Liver (tissue), 9 donors: Measurements from ENCODE around the gene TNFRSF11A. TPM values are rescaled to one million over a fixed set of nuclear protein-coding genes. Genes with fewer than 3 reads are reported as not detected.

Experiments
- DNase-seq: peaks from one replicate; pipeline ENCODE4 v3.0.0-alpha.2; 2017; ENCODE audit warnings: low spot score
- H3K27ac ChIP-seq, 2 donors: one replicate each; pipeline ENCODE4 v1.7.0; 2013; ENCODE audit warnings: inconsistent platforms in 2 of 2, low read length in 2 of 2, control low read depth in 1 of 2, low read depth in 1 of 2, mild to moderate bottlenecking in 1 of 2
- H3K27me3 ChIP-seq, 4 donors: one replicate each; pipeline versions ENCODE4 v1.6.1 to v1.7.0; 2013; ENCODE audit warnings: low read length in 3 of 4, inconsistent platforms in 1 of 4, mild to moderate bottlenecking in 1 of 4, moderate library complexity in 1 of 4; ENCODE audit not compliant: control insufficient read depth in 4 of 4, insufficient read depth in 4 of 4
- H3K36me3 ChIP-seq, 4 donors: one replicate each; pipeline versions ENCODE4 v1.6.1 to v1.7.0; 2013; ENCODE audit warnings: low read length in 3 of 4, mild to moderate bottlenecking in 3 of 4, low read depth in 1 of 4, moderate library complexity in 1 of 4; ENCODE audit not compliant: control insufficient read depth in 4 of 4, insufficient read depth in 3 of 4
- H3K4me1 ChIP-seq, 4 donors: one replicate each; pipeline versions ENCODE4 v1.6.1 to v1.7.0; 2013; ENCODE audit warnings: low read length in 3 of 4, mild to moderate bottlenecking in 3 of 4, moderate library complexity in 1 of 4; ENCODE audit not compliant: control insufficient read depth in 4 of 4, insufficient read depth in 4 of 4
- H3K4me3 ChIP-seq, 3 donors: one replicate each; pipeline versions ENCODE4 v1.6.1 to v1.7.0; 2013; ENCODE audit warnings: low read length in 3 of 3, control low read depth in 1 of 3, low read depth in 1 of 3, mild to moderate bottlenecking in 1 of 3
- H3K9ac ChIP-seq, 2 donors: one replicate each; pipeline ENCODE4 v1.7.0; 2013; ENCODE audit warnings: low read length in 2 of 2, mild to moderate bottlenecking in 2 of 2, moderate library complexity in 2 of 2, control low read depth in 1 of 2, low read depth in 1 of 2
- H3K9me3 ChIP-seq, 4 donors: one replicate each; pipeline versions ENCODE4 v1.6.1 to v1.7.0; 2013; ENCODE audit warnings: low read length in 3 of 4; ENCODE audit not compliant: control insufficient read depth in 4 of 4
- CTCF ChIP-seq: fragments of 150-350 bp; IDR thresholded peaks from 2 replicates; pipeline ENCODE4 v1.5.1; 2017; ENCODE audit warnings: improper control_type of control experiment, low read depth, low read length; ENCODE audit not compliant: missing input control
- EGR1 ChIP-seq, 2 donors: IDR thresholded peaks; 2 replicates each; pipeline ENCODE4 v1.6.1; 2016 to 2018; ENCODE audit warnings: antibody characterized with exemption in 2 of 2, low read depth in 2 of 2
- FOXA1 ChIP-seq: IDR thresholded peaks from 2 replicates; pipeline ENCODE4 v1.6.1; 2016; ENCODE audit warnings: antibody characterized with exemption
- FOXA2 ChIP-seq: IDR thresholded peaks from 2 replicates; pipeline ENCODE4 v1.6.1; 2016; ENCODE audit warnings: antibody characterized with exemption
- GABPA ChIP-seq, 2 donors: IDR thresholded peaks in 1 of 2; conservative IDR thresholded peaks in 1 of 2; 2 replicates each; pipeline ENCODE4 v1.6.1; 2016; ENCODE audit warnings: antibody characterized with exemption in 2 of 2, mild to moderate bottlenecking in 1 of 2, moderate library complexity in 1 of 2
- HNF4A ChIP-seq, 2 donors: conservative IDR thresholded peaks; 2 replicates each; pipeline ENCODE4 v1.6.1; 2016; ENCODE audit warnings: antibody characterized with exemption in 2 of 2, mild to moderate bottlenecking in 2 of 2
- HNF4G ChIP-seq: IDR thresholded peaks from 2 replicates; pipeline ENCODE4 v1.6.1; 2016; ENCODE audit warnings: antibody characterized with exemption
- JUND ChIP-seq, 2 donors: IDR thresholded peaks; 2 replicates each; pipeline ENCODE4 v1.6.1; 2016; ENCODE audit warnings: antibody characterized with exemption in 2 of 2
- NR2F2 ChIP-seq: IDR thresholded peaks from 2 replicates; pipeline ENCODE4 v1.6.1; 2016; ENCODE audit warnings: antibody characterized with exemption
- RAD21 ChIP-seq, 2 donors: IDR thresholded peaks; 2 replicates each; pipeline ENCODE4 v1.6.1; 2016; ENCODE audit warnings: antibody characterized with exemption in 2 of 2, mild to moderate bottlenecking in 2 of 2
- REST ChIP-seq: IDR thresholded peaks from 2 replicates; pipeline ENCODE4 v1.6.1; 2016; ENCODE audit warnings: antibody characterized with exemption, mild to moderate bottlenecking
- RXRA ChIP-seq, 2 donors: IDR thresholded peaks; 2 replicates each; pipeline ENCODE4 v1.6.1; 2017 to 2018; ENCODE audit warnings: antibody characterized with exemption in 2 of 2, mild to moderate bottlenecking in 1 of 2
- SP1 ChIP-seq: IDR thresholded peaks from 2 replicates; pipeline ENCODE4 v1.6.1; 2018; ENCODE audit warnings: antibody characterized with exemption, mild to moderate bottlenecking
- TAF1 ChIP-seq: conservative IDR thresholded peaks from 2 replicates; pipeline ENCODE4 v1.6.1; 2016; ENCODE audit warnings: antibody characterized with exemption, mild to moderate bottlenecking
- YY1 ChIP-seq: IDR thresholded peaks from 2 replicates; pipeline ENCODE4 v1.6.1; 2016; ENCODE audit warnings: antibody characterized with exemption, mild to moderate bottlenecking
- ZBTB33 ChIP-seq: IDR thresholded peaks from 2 replicates; pipeline ENCODE4 v1.6.1; 2016; ENCODE audit warnings: antibody characterized with exemption
- WGBS: extraction: QIAGEN DNeasy Blood & Tissue Kit; methylation state at CpG from one replicate; pipeline ENCODE4 v1.1.7; 2013; 5-methylcytosine and 5-hydroxymethylcytosine counted together
- polyA plus RNA-seq, 2 donors: library from polyadenylated mRNA; stranded (reverse) in 1 of 2; unstranded in 1 of 2; fragments of 200-250 nt in 1 of 2; fragments of >200 nt in 1 of 2; fragmentation: Nextera tagmentation in 1 of 2; extraction: Ambion mirVana in 1 of 2; gene quantifications; one replicate each; pipeline versions ENCODE4 v1.2.1 to v1.2.3, GENCODE V29; 2013 to 2015
- total RNA-seq, 2 donors: library from RNA; depleted of rRNA; stranded (reverse); fragments of >200 nt; gene quantifications; one replicate each; pipeline ENCODE4 v1.2.3, GENCODE V29; 2014
- TF ChIP-seq, protein P1 (sequence below): IDR thresholded peaks from 2 replicates; pipeline ENCODE4 v1.6.1; 2016; ENCODE audit warnings: antibody characterized with exemption
- TF ChIP-seq, protein P2 (sequence below): IDR thresholded peaks from 2 replicates; pipeline ENCODE4 v1.6.1; 2016; ENCODE audit warnings: antibody characterized with exemption
- donor health status: healthy.
- donor health status: healthy.
- donor health status: healthy.
- donor health status: healthy.
- donor health status: healthy.

The TNFRSF11A gene
- total and polyA plus RNA-seq, 4 donors = 0.32 to 1.8 (median 0.90) TPM

GRCh38 chr18:62399781-62400308 lies 74.7 kb downstream of the TNFRSF11A start:
- WGBS = 18% methylated on average over 4 of the region's 4 CpGs
- no peak overlapping the region for H3K4me3 ChIP-seq
- H3K27me3 ChIP-seq = no peaks in the 10 kb centered on the region
- H3K4me1 ChIP-seq = no peaks in the 10 kb centered on the region
- H3K9me3 ChIP-seq = no peaks in the 10 kb centered on the region
- TF ChIP-seq HNF4G (no peak), RAD21 (IDR thresholded peaks at IDR 0.05) (peak in 1 of 2 donors; percentile 38), TAF1 (no peak), JUND (IDR thresholded peaks at IDR 0.05) (no peak), REST (no peak), EGR1 (IDR thresholded peaks at IDR 0.05; ENCODE audit: low read depth in 2 of 2) (no peak), NR2F2 (no peak), CTCF (peak; percentile 5), YY1 (no peak), GABPA (IDR thresholded peaks at IDR 0.05 in 1 of 2, conservative IDR thresholded peaks at IDR 0.05 in 1 of 2) (no peak), FOXA1 (no peak), SP1 (no peak), ZBTB33 (no peak)
- TF ChIP-seq, protein P1, sequence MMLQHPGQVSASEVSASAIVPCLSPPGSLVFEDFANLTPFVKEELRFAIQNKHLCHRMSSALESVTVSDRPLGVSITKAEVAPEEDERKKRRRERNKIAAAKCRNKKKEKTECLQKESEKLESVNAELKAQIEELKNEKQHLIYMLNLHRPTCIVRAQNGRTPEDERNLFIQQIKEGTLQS = no peak
- TF ChIP-seq, protein P2, sequence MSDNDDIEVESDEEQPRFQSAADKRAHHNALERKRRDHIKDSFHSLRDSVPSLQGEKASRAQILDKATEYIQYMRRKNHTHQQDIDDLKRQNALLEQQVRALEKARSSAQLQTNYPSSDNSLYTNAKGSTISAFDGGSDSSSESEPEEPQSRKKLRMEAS = no peak
- no peaks in the 10 kb centered on the region for H3K36me3 ChIP-seq
- no peak overlapping the region for H3K27ac ChIP-seq
- DNase-seq = no peak
- no peak overlapping the region for H3K9ac ChIP-seq

- WGBS = 79% methylated on average over 3 of the region's 3 CpGs
- TF ChIP-seq FOXA2 (no peak), YY1 (no peak), RAD21 (IDR thresholded peaks at IDR 0.05) (no peak), HNF4G (no peak), HNF4A (conservative IDR thresholded peaks at IDR 0.05) (no peak), GABPA (IDR thresholded peaks at IDR 0.05 in 1 of 2, conservative IDR thresholded peaks at IDR 0.05 in 1 of 2) (no peak), REST (no peak), TAF1 (no peak), FOXA1 (no peak), NR2F2 (no peak), RXRA (IDR thresholded peaks at IDR 0.05) (no peak), JUND (IDR thresholded peaks at IDR 0.05) (no peak)
- TF ChIP-seq, protein P1 = no peak
- TF ChIP-seq, protein P2 = no peak
Measured at GRCh38 chr18:62400916-62401315, 75.8 kb downstream of the TNFRSF11A start.

More at GRCh38 chr18:62400916-62401315, 75.8 kb downstream of the TNFRSF11A start:
- DNase-seq = no peak
- Histone ChIP-seq H3K36me3 (no peaks in the 10 kb centered on the region), H3K4me3 (no peak overlapping the region), H3K4me1 (no peaks in the 10 kb centered on the region), H3K27me3 (no peaks in the 10 kb centered on the region), H3K27ac (no peak overlapping the region), H3K9me3 (no peaks in the 10 kb centered on the region), H3K9ac (no peak overlapping the region)
